ENCODE data around the gene F2RL3.

The F2RL3 gene

DNA sequence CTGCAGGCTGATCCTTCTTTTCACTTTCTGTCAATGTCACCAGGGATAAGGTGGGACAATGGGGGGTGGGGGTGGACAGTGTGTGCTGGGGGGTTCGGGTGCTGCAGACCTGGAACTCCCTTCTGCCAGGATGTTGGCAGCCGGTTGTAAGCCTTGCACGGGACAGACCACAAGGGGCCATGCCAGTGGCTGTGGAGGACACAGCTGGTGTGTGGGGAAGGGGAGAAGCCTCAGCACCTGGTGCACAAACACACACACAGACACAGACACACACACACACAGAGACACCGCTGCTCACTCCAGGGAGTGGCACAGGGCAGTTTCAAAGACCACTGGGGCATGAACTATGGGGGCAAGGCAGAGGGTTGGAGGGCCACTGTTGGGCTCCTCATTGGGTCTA lies 3.6 kb downstream of the F2RL3 start:
- ATAC-seq (replicated peaks; ENCODE audit: extremely low read depth, poor library complexity, severe bottlenecking) (no peak), DNase-seq (ENCODE audit: low spot score in 2 of 2) (no peak)
- Mint-ChIP-seq H3K27ac (ENCODE audit: low read depth) (no peak overlapping the region), H3K9me3 (no peaks in the 10 kb centered on the region), H3K27me3 (peaks cover 56% of the 10 kb centered on the region), H3K36me3 (ENCODE audit: insufficient read depth) (peaks cover 9% of the 10 kb centered on the region), H3K4me1 (peaks cover 13% of the 10 kb centered on the region), H3K4me3 (no peak overlapping the region)

DNA sequence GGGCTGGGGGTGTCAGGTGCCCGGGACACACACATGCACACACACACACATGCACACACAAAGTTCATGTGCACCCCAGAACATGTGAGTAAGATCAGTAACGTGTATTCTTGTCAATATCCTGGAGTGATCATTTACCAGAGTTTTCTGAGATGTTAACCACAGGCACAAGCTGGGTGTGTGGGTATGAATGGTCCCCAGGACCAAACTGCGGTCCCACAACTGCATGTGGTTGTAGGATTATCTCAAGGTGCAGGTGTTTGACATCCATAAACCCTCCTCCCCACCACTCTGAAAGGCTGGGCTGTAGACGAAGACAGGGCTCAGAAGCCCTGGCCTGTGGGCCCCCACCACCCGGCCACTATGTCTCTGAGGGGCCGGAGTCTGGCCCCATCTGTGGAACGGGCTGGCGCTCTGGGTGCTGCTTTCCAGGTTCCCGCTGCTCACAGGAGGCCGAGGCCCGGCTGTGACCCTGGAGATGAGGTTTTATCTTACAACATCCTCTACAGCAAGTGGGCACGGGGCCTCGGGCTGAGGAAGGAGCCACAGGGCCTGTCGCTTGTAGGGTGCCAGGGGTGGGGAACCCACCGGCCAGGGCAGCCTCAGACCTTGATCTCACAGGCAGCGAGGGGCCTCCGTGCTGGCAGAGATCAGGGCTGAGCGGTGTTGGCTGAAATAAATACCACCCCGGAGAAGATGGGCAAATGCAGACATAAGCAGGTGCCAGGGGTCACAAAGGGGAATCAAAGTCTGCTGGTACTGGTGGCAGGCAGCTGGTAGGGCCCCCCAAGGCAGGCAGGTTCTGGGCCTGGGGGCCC lies 4.3 kb downstream of the F2RL3 start:
- no peak for ATAC-seq (replicated peaks; ENCODE audit: extremely low read depth, poor library complexity, severe bottlenecking)
- DNase-seq (ENCODE audit: low spot score in 2 of 2): no peak
- Mint-ChIP-seq H3K27me3 (peaks cover 56% of the 10 kb centered on the region), H3K9me3 (no peaks in the 10 kb centered on the region), H3K4me1 (peaks cover 13% of the 10 kb centered on the region), H3K4me3 (no peak overlapping the region), H3K36me3 (ENCODE audit: insufficient read depth) (peaks cover 9% of the 10 kb centered on the region), H3K27ac (ENCODE audit: low read depth) (no peak overlapping the region)

DNA sequence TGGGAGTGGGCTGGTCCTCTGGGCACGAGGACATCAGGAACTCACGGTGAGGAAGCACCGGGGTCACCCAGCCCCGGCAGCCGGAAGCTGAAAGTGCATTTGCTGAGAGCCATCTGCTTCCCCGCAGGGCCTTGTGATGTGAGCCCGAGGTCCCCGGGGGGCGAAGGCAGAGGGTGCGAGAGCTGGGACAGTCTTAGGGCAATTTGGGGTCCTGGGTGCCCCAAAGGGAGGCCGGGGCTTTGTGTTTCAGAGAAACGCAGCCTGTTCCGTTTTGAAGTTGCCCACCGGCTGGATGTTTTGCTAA lies 4.8 kb downstream of the F2RL3 start:
- DNase-seq (ENCODE audit: low spot score in 2 of 2): no peak
- ATAC-seq (replicated peaks; ENCODE audit: extremely low read depth, poor library complexity, severe bottlenecking): no peak
- Mint-ChIP-seq H3K4me1 (peaks cover 14% of the 10 kb centered on the region), H3K27me3 (peaks cover 54% of the 10 kb centered on the region), H3K27ac (ENCODE audit: low read depth) (no peak overlapping the region), H3K4me3 (no peak overlapping the region), H3K9me3 (no peaks in the 10 kb centered on the region), H3K36me3 (ENCODE audit: insufficient read depth) (peaks cover 12% of the 10 kb centered on the region)

DNA sequence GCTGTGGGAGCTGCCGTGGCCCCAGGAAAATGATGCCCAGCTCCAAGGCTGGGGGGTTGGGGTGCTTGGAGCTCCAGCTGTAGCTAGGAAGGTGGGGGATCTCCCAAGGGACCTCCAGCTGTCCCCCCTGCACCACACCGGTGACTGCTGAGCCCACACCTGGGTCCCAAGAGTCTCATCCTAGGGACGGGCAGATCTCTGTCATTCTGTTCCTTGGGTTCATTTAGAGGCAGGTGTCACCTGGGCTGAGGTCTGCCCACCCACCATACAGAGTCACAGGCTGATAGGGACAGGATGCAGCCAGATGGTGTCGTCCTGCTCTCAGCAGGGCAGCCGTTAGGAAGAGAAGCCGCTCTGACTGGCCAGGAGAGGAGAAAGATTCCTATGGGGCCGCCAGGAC lies 5.3 kb downstream of the F2RL3 start:
- H3K4me1 Mint-ChIP-seq: peaks cover 13% of the 10 kb centered on the region

DNA sequence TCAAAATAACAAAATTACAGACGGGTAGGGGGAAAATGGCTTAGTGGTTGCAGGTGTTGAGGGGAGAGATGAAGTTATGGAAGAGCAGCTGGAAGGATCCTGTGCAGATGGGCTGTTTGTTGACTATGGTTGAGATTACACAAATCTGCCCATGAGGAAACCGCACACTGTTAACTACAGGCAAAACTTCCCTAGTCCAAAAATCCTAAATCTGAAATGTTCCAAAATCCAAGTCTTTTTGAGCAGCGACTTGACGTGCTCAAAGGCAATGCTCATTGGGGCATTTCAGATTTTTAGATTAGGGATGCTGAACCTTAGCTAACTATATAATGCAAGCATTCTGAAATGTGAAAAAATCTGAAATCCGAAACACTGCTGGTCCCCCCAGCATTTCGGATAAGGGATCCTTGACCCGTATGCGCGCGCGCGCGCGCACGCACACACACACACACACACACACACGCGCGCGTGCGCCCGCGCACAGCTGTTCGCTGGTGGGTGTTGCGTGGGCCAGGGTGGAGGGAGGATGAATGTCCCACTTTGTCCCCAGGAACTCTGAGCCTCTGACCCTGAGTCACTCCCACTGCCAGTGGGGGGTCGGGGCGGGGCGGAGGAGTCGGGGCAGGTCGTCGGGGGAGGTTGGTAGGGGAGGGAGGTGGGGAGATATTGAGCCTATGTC lies 6.8 kb downstream of the F2RL3 start:
- DNase-seq (ENCODE audit: low spot score in 2 of 2) (no peak), ATAC-seq (replicated peaks; ENCODE audit: extremely low read depth, poor library complexity, severe bottlenecking) (no peak)
- Mint-ChIP-seq H3K27ac (ENCODE audit: low read depth) (peak overlapping the region; percentile 14), H3K9me3 (no peaks in the 10 kb centered on the region), H3K36me3 (ENCODE audit: insufficient read depth) (peaks cover 12% of the 10 kb centered on the region), H3K27me3 (peaks cover 45% of the 10 kb centered on the region), H3K4me1 (peaks cover 20% of the 10 kb centered on the region), H3K4me3 (peak overlapping the region; percentile 27)

More for the DNA sequence above, 5.3 kb downstream of the F2RL3 start:
- Mint-ChIP-seq H3K36me3 (ENCODE audit: insufficient read depth) (peaks cover 12% of the 10 kb centered on the region), H3K9me3 (no peaks in the 10 kb centered on the region), H3K4me3 (no peak overlapping the region), H3K27me3 (peaks cover 49% of the 10 kb centered on the region), H3K27ac (ENCODE audit: low read depth) (no peak overlapping the region)
- no peak for DNase-seq (ENCODE audit: low spot score in 2 of 2)
- ATAC-seq (replicated peaks; ENCODE audit: extremely low read depth, poor library complexity, severe bottlenecking): no peak

DNA sequence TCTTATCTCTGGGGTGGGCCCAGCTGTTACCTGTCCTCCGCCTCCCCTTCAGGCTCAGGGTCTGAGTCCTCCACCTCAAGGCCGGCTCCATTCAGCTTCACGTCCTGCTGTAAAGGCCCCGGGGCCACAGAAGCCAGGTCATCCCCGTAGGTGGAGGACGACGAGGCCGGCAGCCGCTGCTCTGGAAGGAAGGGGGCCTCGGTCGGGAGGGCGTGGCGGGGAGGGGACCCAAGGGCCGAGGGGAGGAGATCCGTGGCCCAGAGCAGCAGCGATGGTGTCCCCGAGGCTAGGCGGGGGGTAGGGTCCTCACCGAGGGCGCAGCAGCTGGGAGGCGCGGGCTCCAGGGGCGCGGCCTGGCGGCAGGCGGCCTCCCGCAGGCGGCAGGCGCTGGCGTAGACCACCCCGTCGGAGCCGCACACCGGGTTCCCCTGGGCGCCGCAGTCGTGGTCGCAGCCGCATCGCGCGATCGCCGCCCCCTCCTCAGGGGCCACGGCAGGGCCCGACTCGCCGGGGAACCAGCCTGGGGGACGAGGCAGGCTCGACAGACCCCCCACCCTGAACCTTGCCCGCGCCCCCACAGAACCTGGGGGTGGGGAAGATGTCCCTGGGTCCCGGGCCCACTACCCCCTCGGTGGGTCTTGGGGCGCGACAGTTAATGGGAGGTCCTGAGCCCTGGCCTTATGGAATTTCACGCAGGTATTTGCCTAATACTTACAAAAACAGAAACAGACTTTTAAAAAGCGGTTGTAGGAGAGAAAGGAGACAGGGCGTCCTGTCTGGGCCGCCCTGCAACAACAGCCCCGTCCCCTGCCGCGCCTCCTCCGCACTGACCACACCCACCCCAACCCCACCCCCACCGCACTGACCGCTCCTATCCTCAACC lies 7.6 kb downstream of the F2RL3 start:
- H3K27ac Mint-ChIP-seq (ENCODE audit: low read depth): peak overlapping the region; percentile 82
- peaks cover 12% of the 10 kb centered on the region for H3K36me3 Mint-ChIP-seq (ENCODE audit: insufficient read depth)
- ATAC-seq (replicated peaks; ENCODE audit: extremely low read depth, poor library complexity, severe bottlenecking): peak; percentile 44
- peaks cover 44% of the 10 kb centered on the region for H3K27me3 Mint-ChIP-seq
- H3K4me1 Mint-ChIP-seq: peaks cover 20% of the 10 kb centered on the region
- no peak for DNase-seq (ENCODE audit: low spot score in 2 of 2)
- peak overlapping the region; percentile 69 for H3K4me3 Mint-ChIP-seq
- H3K9me3 Mint-ChIP-seq: no peaks in the 10 kb centered on the region

DNA sequence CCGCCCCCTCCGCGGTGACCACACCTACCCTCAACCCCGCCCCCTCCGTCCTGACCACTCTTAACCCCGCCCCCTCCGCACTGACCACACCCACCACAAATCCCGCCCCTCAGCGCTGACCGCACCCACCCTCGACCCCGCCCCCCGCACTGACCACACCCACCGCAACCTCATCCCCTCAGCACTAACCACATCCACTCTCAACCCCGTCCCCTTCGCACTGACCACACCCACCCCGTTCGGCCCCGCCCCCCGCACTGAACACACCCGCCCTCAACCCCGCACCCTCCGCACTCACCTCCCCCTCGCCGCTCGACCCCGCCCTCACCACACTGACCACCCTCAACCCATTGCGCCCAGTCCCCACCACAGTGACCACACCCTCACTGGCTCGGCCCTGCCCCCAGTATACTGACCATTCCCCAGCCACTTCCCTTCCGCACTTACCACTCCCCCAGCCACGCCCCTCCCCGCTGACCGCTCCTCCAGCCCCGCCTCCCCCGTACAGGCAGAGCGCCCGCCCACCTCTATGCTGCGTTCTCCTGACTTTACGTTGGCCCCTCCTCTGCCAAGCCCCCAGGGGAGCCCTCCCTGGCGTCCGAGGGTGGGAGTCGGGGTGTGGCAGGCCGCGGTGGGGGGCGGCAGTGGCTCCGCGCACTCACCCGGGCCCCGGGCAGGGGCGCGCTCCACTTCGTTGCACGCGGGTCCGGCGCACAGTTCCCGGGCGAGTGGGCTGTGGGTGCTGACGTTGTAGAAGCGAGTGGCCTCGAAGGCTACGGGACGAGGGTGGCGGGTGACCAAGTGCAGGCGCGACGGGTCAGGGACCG lies 8.4 kb downstream of the F2RL3 start:
- Mint-ChIP-seq H3K36me3 (ENCODE audit: insufficient read depth) (peaks cover 12% of the 10 kb centered on the region), H3K27ac (ENCODE audit: low read depth) (peak overlapping the region; percentile 82), H3K4me1 (peaks cover 20% of the 10 kb centered on the region), H3K9me3 (no peaks in the 10 kb centered on the region), H3K27me3 (peaks cover 36% of the 10 kb centered on the region), H3K4me3 (peak overlapping the region; percentile 69)
- ATAC-seq (replicated peaks; ENCODE audit: extremely low read depth, poor library complexity, severe bottlenecking) (peak; percentile 39), DNase-seq (ENCODE audit: low spot score in 2 of 2) (peak; percentile 16 to 40)

DNA sequence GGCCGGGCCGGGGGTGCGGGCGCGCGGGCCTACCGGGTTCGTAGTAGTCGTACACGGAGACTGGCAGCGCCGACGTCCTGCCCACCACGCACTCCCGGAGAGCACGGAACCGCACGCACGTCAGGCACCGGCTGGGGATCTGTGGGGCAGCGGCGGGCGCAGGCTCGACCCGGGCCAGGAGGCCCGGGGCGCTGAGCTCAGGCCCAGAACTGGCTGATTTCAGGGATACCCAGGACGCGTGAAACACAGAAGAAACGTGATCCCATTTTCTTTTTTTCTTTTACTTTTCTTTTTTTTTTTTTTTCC lies 9.0 kb downstream of the F2RL3 start:
- peaks cover 20% of the 10 kb centered on the region for H3K4me1 Mint-ChIP-seq
- peak overlapping the region; percentile 69 for H3K4me3 Mint-ChIP-seq
- peak overlapping the region; percentile 55 for H3K27ac Mint-ChIP-seq (ENCODE audit: low read depth)
- H3K9me3 Mint-ChIP-seq: no peaks in the 10 kb centered on the region
- H3K36me3 Mint-ChIP-seq (ENCODE audit: insufficient read depth): peaks cover 12% of the 10 kb centered on the region
- DNase-seq (ENCODE audit: low spot score in 2 of 2) (no peak), ATAC-seq (replicated peaks; ENCODE audit: extremely low read depth, poor library complexity, severe bottlenecking) (no peak)
- peaks cover 30% of the 10 kb centered on the region for H3K27me3 Mint-ChIP-seq

DNA sequence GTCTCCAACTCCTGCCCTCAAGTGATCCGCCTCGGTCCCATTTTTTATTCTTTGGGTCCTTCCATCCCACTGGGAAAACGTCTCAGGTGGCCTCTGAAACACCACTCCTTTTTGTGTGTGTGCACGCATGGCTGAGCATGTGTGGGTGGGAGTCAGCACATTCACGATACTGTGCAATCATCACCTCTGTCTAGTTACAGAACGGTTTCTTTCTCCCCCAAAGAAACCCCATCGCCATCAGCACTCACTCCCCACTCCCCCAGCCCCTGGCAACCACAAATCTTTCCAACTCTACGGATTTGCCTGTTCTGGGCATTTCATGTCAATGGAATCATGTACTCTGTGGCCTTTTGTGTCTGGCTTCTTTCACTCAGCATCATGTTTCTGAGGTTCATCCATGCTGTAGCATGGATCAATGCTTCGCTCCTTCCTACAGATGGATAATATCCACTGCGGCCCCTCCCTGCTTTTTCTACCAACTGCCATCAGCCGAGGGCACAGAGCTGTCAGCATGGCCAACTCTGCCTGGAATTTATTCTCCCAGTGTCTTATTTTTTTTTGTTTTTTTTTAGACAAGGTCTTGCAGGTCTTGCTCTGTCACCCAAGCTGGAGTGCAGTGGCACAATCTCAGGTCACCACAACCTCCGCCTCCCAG lies 9.7 kb downstream of the F2RL3 start:
- Mint-ChIP-seq H3K27ac (ENCODE audit: low read depth) (peak overlapping the region; percentile 55), H3K36me3 (ENCODE audit: insufficient read depth) (peaks cover 12% of the 10 kb centered on the region), H3K4me3 (peak overlapping the region; percentile 69), H3K27me3 (peaks cover 23% of the 10 kb centered on the region), H3K9me3 (no peaks in the 10 kb centered on the region), H3K4me1 (peaks cover 20% of the 10 kb centered on the region)
- ATAC-seq (replicated peaks; ENCODE audit: extremely low read depth, poor library complexity, severe bottlenecking): no peak
- no peak for DNase-seq (ENCODE audit: low spot score in 2 of 2)

DNA sequence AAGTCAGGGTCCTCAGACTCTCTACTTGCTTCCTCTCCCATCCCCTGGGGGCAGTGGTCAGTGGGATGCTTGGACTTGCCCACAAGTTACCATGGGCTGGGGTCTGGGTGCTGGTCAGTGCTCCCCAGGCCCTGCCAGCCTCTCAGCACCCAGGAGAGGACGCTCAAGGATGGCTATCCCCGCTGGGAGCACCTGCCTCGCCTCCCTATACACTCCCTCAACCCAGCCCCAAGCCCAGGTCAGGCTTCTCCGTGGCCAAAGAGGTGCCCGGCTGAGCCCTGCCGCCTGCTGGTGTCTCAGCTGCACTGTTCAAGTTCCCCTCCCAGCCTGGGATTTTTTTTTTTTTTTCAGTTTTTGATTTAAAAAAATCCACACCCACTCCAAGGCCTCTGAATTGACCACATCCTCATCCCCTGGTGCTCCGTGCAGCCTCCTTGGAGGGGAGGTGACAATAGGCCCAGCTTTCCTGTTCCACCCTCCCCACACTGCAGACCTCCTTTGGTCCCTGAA lies 10.8 kb downstream of the F2RL3 start:
- H3K9me3 Mint-ChIP-seq: no peaks in the 10 kb centered on the region
- no peak overlapping the region for H3K4me3 Mint-ChIP-seq
- H3K4me1 Mint-ChIP-seq: peaks cover 20% of the 10 kb centered on the region
- peaks cover 12% of the 10 kb centered on the region for H3K36me3 Mint-ChIP-seq (ENCODE audit: insufficient read depth)
- H3K27ac Mint-ChIP-seq (ENCODE audit: low read depth): no peak overlapping the region
- peak; percentile 8 for ATAC-seq (replicated peaks; ENCODE audit: extremely low read depth, poor library complexity, severe bottlenecking)
- H3K27me3 Mint-ChIP-seq: peaks cover 12% of the 10 kb centered on the region
- DNase-seq (ENCODE audit: low spot score in 2 of 2): no peak

DNA sequence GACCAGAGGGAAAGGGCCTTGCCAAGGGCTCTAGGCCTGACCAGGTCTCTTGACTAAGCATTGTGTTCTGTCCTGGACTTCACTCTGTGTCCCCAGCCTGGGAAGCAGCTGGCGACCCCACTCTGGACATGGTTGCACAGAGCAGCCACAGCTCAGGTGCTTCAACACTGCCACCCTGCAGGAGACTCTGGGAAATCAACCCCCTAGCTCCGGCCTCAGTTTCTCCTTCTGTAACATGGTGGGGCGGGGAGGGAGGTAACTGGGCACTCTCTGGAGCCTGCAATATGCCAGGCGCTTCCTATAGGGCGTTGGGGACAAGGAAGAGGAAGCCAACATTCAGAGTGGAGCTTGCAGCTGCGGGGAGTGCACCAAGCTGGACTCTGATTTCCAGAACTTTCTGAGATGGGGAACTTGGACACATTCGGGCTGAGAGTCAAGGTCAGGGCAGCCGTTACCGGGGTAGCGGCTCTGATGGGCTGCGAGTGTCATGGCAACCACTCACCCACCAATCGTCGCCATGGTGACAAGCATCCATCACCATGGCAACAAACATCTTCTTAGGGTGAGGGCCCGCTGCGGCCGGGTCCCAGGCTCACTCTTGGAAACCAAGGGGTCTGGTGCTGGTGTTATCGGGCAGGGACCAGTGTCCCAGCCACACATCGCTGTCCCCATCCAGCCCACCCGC lies 12.8 kb downstream of the F2RL3 start:
- H3K4me3 Mint-ChIP-seq: no peak overlapping the region
- no peak for DNase-seq (ENCODE audit: low spot score in 2 of 2)
- H3K4me1 Mint-ChIP-seq: peaks cover 15% of the 10 kb centered on the region
- H3K27me3 Mint-ChIP-seq: no peaks in the 10 kb centered on the region
- H3K9me3 Mint-ChIP-seq: no peaks in the 10 kb centered on the region
- H3K27ac Mint-ChIP-seq (ENCODE audit: low read depth): no peak overlapping the region
- ATAC-seq (replicated peaks; ENCODE audit: extremely low read depth, poor library complexity, severe bottlenecking): no peak
- peaks cover 7% of the 10 kb centered on the region for H3K36me3 Mint-ChIP-seq (ENCODE audit: insufficient read depth)

All from central memory CD8-positive, alpha-beta T cell (primary cell).